ENCODE measurements around the gene SLC18A2. TPM values are rescaled to one million over a fixed set of nuclear protein-coding genes. Genes with fewer than 3 reads are reported as not detected.

Gene SLC18A2
- total and polyA plus RNA-seq, 2 of the 8 experiments (the other 6 are each of a cell fraction or from before 2014, with no cell fraction given), result 6.5 to 7.0 TPM

GRCh38 chr10:117277675-117278074 lies 36.8 kb downstream of the SLC18A2 start (continued):
- TF ChIP-seq SIN3A (conservative IDR thresholded peaks at IDR 0.05 in 1 of 2, IDR thresholded peaks at IDR 0.05 in 1 of 2; ENCODE audit: low read depth in 1 of 2, low read length in 2 of 2) (no peak), USF2 (IDR thresholded peaks at IDR 0.05; ENCODE audit: low read length) (no peak), RXRA (IDR thresholded peaks at IDR 0.05; ENCODE audit: insufficient read depth, low read depth, low read length) (no peak)
